CD14-positive monocyte (primary cell): ENCODE measurements around the gene SYNE1. TPM values are rescaled to one million over a fixed set of nuclear protein-coding genes. Genes with fewer than 3 reads are reported as not detected.

ENCODE experiments used
- DNase-seq, 3 donors: peaks; one replicate each; pipeline ENCODE4 v3.0.0-alpha.2; 2011 to 2022
- H2AFZ ChIP-seq: 2 replicates; pipeline ENCODE4 v1.6.0; 2012; ENCODE audit warnings: mild to moderate bottlenecking, low read depth, low read length, inconsistent platforms; ENCODE audit not compliant: insufficient read depth, poor library complexity, severe bottlenecking
- H3K27ac ChIP-seq, 2 donors: 1 replicate in 1 of 2; 2 replicates in 1 of 2; pipeline ENCODE4 v1.5.1; 2012 to 2013; ENCODE audit warnings: low read length in 2 of 2, control low read depth in 1 of 2, inconsistent platforms in 1 of 2, low read depth in 1 of 2, mild to moderate bottlenecking in 1 of 2
- H3K27me3 ChIP-seq, 2 donors: one replicate each; pipeline versions ENCODE4 v1.6.0 to v1.6.1; 2011 to 2013; ENCODE audit warnings: low read length in 2 of 2; ENCODE audit not compliant: control insufficient read depth in 2 of 2, insufficient read depth in 2 of 2
- H3K36me3 ChIP-seq, 2 donors: replicated peaks in 1 of 2; 1 replicate in 1 of 2; 2 replicates in 1 of 2; pipeline versions ENCODE4 v1.5.1 to v1.6.1; 2012 to 2013; ENCODE audit warnings: low read length in 2 of 2, control low read depth in 1 of 2, inconsistent platforms in 1 of 2, mild to moderate bottlenecking in 1 of 2; ENCODE audit not compliant: insufficient read depth in 2 of 2, control insufficient read depth in 1 of 2
- H3K4me1 ChIP-seq, 2 donors: 1 replicate in 1 of 2; 2 replicates in 1 of 2; pipeline versions ENCODE4 v1.5.1 to v1.6.1; 2012 to 2013; ENCODE audit warnings: low read length in 2 of 2, control low read depth in 1 of 2, inconsistent platforms in 1 of 2, mild to moderate bottlenecking in 1 of 2, moderate library complexity in 1 of 2; ENCODE audit not compliant: insufficient read depth in 2 of 2, control insufficient read depth in 1 of 2
- H3K4me2 ChIP-seq: replicated peaks from 2 replicates; pipeline ENCODE3; 2012; ENCODE audit warnings: low read length, moderate library complexity, mild to moderate bottlenecking; ENCODE audit not compliant: poor library complexity, severe bottlenecking; ENCODE audit errors: extremely low read depth
- H3K4me3 ChIP-seq, 3 experiments: fragments of 200-600 bp in 1 of 3; sonication (generic) in 1 of 3; replicated peaks in 1 of 3; 1 replicate in 2 of 3; 2 replicates in 1 of 3; pipeline ENCODE4 v1.5.1; 2011 to 2013; ENCODE audit warnings: low read length in 3 of 3, mild to moderate bottlenecking in 3 of 3, control low read depth in 2 of 3, low read depth in 2 of 3, inconsistent platforms in 1 of 3, moderate library complexity in 1 of 3
- H3K79me2 ChIP-seq: 2 replicates; pipeline ENCODE4 v1.6.0; 2012; ENCODE audit warnings: mild to moderate bottlenecking, control low read depth, inconsistent platforms, low read length, moderate library complexity; ENCODE audit not compliant: insufficient read depth
- H3K9ac ChIP-seq: 2 replicates; pipeline ENCODE4 v1.6.0; 2017; ENCODE audit warnings: low read length, mild to moderate bottlenecking; ENCODE audit not compliant: insufficient read depth, poor library complexity, severe bottlenecking
- H3K9me3 ChIP-seq, 2 donors: replicated peaks in 1 of 2; 1 replicate in 1 of 2; 2 replicates in 1 of 2; pipeline versions ENCODE4 v1.5.1 to v1.6.1; 2012 to 2013; ENCODE audit warnings: low read length in 2 of 2, control low read depth in 1 of 2; ENCODE audit not compliant: control insufficient read depth in 1 of 2, insufficient read depth in 1 of 2
- H4K20me1 ChIP-seq: 2 replicates; pipeline ENCODE4 v1.6.0; 2012; ENCODE audit warnings: mild to moderate bottlenecking, low read length, control low read depth, moderate library complexity; ENCODE audit not compliant: insufficient read depth
- H3K27ac Mint-ChIP-seq, 7 donors: one replicate each; pipeline ENCODE4 v1.8.0; 2020; ENCODE audit warnings: mild to moderate bottlenecking in 7 of 7, mixed read lengths in 7 of 7, moderate library complexity in 6 of 7, inconsistent platforms in 2 of 7
- H3K27me3 Mint-ChIP-seq, 3 donors: one replicate each; pipeline ENCODE4 v1.8.0; 2021 to 2022; ENCODE audit warnings: low read depth in 3 of 3, mild to moderate bottlenecking in 3 of 3, mixed read lengths in 3 of 3, moderate library complexity in 3 of 3, inconsistent platforms in 1 of 3
- H3K36me3 Mint-ChIP-seq, 2 donors: one replicate each; pipeline ENCODE4 v1.8.0; 2020; ENCODE audit warnings: mixed read lengths in 2 of 2, inconsistent platforms in 1 of 2, mild to moderate bottlenecking in 1 of 2
- H3K4me1 Mint-ChIP-seq: one replicate; pipeline ENCODE4 v1.8.0; 2020; ENCODE audit warnings: mild to moderate bottlenecking, mixed read lengths
- H3K4me3 Mint-ChIP-seq, 2 donors: one replicate each; pipeline ENCODE4 v1.8.0; 2020; ENCODE audit warnings: mild to moderate bottlenecking in 2 of 2, mixed read lengths in 2 of 2, moderate library complexity in 1 of 2
- H3K9me3 Mint-ChIP-seq, 7 donors: one replicate each; pipeline ENCODE4 v1.8.0; 2020 to 2022; ENCODE audit warnings: mixed read lengths in 7 of 7, mild to moderate bottlenecking in 6 of 7, moderate library complexity in 6 of 7, inconsistent platforms in 2 of 7
- WGBS: methylation state at CpG from one replicate; pipeline ENCODE4 v1.1.5; 2013; ENCODE audit warnings: missing lambda C conversion rate; ENCODE audit not compliant: insufficient coverage; 5-methylcytosine and 5-hydroxymethylcytosine counted together
- intact Hi-C, 2 donors: fragments of 100-400 bp; cut with micrococcal nuclease; formaldehyde crosslinking; loops; one replicate each; pipeline versions ENCODE4 v1.15.0 to v1.15.1; 2023
- polyA plus RNA-seq, 3 donors: library from polyadenylated mRNA; depleted of rRNA in 1 of 3; unstranded in 2 of 3; stranded (reverse) in 1 of 3; fragments of 300-500 nt in 2 of 3; fragments of >200 nt in 1 of 3; fragmentation: Illumina TruSeq in 2 of 3; gene quantifications; 1 replicate in 2 of 3; 2 replicates in 1 of 3; pipeline ENCODE4 v1.2.3, GENCODE V29; 2012 to 2021
- TF ChIP-seq, protein P1 (sequence below): fragments of 200-600 bp; IDR thresholded peaks from one replicate; pipeline ENCODE4 v1.8.0; 2022; ENCODE audit warnings: antibody characterized with exemption, mild to moderate bottlenecking

The SYNE1 gene
- polyA plus RNA-seq, 3 donors: 3.7 to 24.5 (median 8.1) TPM

DNA sequence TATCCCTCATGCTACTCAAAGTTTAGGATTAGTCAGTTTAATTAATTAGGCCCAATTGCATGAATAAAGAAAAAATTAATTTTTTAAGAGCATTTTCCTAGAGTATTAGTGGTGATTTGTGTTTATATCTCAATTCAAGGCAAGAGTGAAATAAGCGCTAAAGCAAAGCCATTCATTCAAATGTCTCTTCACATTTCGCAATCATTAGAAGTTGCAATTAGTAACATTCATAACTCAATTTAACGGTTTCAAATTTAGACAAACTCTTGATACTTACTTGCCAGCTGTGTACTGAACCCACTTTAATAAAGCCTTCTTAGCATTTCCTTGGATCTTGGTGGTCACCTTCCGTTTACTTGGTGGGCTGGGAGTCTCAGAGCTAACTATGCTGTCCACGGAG, 127.2 kb downstream of the SYNE1 start:
- Mint-ChIP-seq H3K27me3 (peaks cover 0 to 2% (median 0%) of the 10 kb centered on the region in 3 donors), H3K36me3 (peaks cover 3 to 10% of the 10 kb centered on the region in 2 donors), H3K4me1 (no peaks in the 10 kb centered on the region), H3K4me3 (no peak overlapping the region), H3K9me3 (peaks cover 0 to 3% (median 1%) of the 10 kb centered on the region in 7 donors), H3K27ac (no peak overlapping the region)
- no peaks in the 10 kb centered on the region for H3K27me3 ChIP-seq
- DNase-seq: no peak
- WGBS: 97% methylated on average over 3 of the region's 5 CpGs
- no peak overlapping the region for H3K4me3 ChIP-seq
- H4K20me1 ChIP-seq: no peaks in the 10 kb centered on the region
- H3K79me2 ChIP-seq: no peaks in the 10 kb centered on the region
- H3K4me2 ChIP-seq: no peak overlapping the region
- intact Hi-C loops: no loop called here
- no peaks in the 10 kb centered on the region for H3K9me3 ChIP-seq
- peaks cover 0 to 8% of the 10 kb centered on the region in 2 donors for H3K36me3 ChIP-seq
- no peaks in the 10 kb centered on the region for H3K4me1 ChIP-seq
- H3K27ac ChIP-seq: no peak overlapping the region
- H2AFZ ChIP-seq: no peak overlapping the region
- TF ChIP-seq, protein P1, sequence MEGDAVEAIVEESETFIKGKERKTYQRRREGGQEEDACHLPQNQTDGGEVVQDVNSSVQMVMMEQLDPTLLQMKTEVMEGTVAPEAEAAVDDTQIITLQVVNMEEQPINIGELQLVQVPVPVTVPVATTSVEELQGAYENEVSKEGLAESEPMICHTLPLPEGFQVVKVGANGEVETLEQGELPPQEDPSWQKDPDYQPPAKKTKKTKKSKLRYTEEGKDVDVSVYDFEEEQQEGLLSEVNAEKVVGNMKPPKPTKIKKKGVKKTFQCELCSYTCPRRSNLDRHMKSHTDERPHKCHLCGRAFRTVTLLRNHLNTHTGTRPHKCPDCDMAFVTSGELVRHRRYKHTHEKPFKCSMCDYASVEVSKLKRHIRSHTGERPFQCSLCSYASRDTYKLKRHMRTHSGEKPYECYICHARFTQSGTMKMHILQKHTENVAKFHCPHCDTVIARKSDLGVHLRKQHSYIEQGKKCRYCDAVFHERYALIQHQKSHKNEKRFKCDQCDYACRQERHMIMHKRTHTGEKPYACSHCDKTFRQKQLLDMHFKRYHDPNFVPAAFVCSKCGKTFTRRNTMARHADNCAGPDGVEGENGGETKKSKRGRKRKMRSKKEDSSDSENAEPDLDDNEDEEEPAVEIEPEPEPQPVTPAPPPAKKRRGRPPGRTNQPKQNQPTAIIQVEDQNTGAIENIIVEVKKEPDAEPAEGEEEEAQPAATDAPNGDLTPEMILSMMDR: no peak
- H3K9ac ChIP-seq: no peak overlapping the region

DNA sequence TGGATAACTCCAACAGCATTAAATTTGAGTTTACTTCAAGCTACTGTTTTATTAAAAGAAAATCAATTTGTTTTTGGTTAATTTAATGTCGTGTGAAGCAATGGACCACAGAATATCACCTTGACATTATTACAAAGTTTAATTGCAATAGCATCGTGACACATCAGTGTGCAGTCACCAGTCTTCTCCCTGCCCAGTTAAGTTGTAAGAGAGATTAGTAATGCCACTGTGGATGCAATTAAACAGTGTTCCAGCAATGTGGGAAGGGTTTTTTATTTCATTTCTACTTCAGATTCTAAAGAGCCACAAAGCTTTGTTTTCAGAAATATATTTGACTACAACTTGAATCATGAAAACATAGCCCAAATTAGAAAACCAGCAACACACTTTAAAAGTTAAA, 128.7 kb downstream of the SYNE1 start:
- Mint-ChIP-seq H3K36me3 (peaks cover 3 to 8% of the 10 kb centered on the region in 2 donors), H3K4me3 (no peak overlapping the region), H3K4me1 (no peaks in the 10 kb centered on the region), H3K27ac (no peak overlapping the region), H3K9me3 (peaks cover 0 to 2% (median 0%) of the 10 kb centered on the region in 7 donors), H3K27me3 (no peaks in the 10 kb centered on the region)
- H3K4me1 ChIP-seq: no peaks in the 10 kb centered on the region
- H2AFZ ChIP-seq: no peak overlapping the region
- intact Hi-C loops: no loop called here
- peaks cover 0 to 8% of the 10 kb centered on the region in 2 donors for H3K36me3 ChIP-seq
- no peaks in the 10 kb centered on the region for H3K9me3 ChIP-seq
- H3K4me3 ChIP-seq: no peak overlapping the region
- TF ChIP-seq, protein P1: no peak
- no peak overlapping the region for H3K27ac ChIP-seq
- no peaks in the 10 kb centered on the region for H3K79me2 ChIP-seq
- H3K4me2 ChIP-seq: no peak overlapping the region
- H4K20me1 ChIP-seq: no peaks in the 10 kb centered on the region
- no peak for DNase-seq
- H3K9ac ChIP-seq: no peak overlapping the region
- WGBS: no CpG with 5 or more reads among the region's 2 CpGs
- H3K27me3 ChIP-seq: no peaks in the 10 kb centered on the region
